Measurements from ENCODE around the gene MPL. TPM values are rescaled to one million over a fixed set of nuclear protein-coding genes. Genes with fewer than 3 reads are reported as not detected.
"Not testable (repeated sequence)": the region's sequence is repeated elsewhere in the genome, so short reads cannot be mapped to it uniquely, and the experiment has no call there.

The MPL gene
- total and polyA plus RNA-seq, 2 experiments from 2014 or later = 0.16 TPM; not detected in 1

GRCh38 chr1:43367026-43367903 lies 29.6 kb downstream of the MPL start:
- Histone ChIP-seq H3K9me3 (ENCODE audit: low read depth) (no peaks in the 10 kb centered on the region), H3K4me2 (peak overlapping the region; percentile 96), H3K79me2 (peaks cover 43% of the 10 kb centered on the region), H3K4me3 (peak overlapping the region; percentile 91), H3K4me1 (ENCODE audit: insufficient read depth) (peaks cover 14% of the 10 kb centered on the region), H3K27me3 (no peaks in the 10 kb centered on the region), H3K36me3 (replicated peaks; ENCODE audit: insufficient read depth, low read depth) (no peaks in the 10 kb centered on the region), H3K9me2 (replicated peaks; ENCODE audit: insufficient read depth) (no peaks in the 10 kb centered on the region), H4K20me1 (ENCODE audit: insufficient read depth, poor library complexity, severe bottlenecking) (peaks cover 3% of the 10 kb centered on the region), H2AFZ (peak overlapping the region; percentile 63), H3K27ac (peak overlapping the region; percentile 99)
- 6% methylated on average over 25 of the region's 48 CpGs for WGBS (ENCODE audit: low lambda C conversion rate, missing lambda C conversion rate)
- TF ChIP-seq EZH2phosphoT487 (IDR thresholded peaks at IDR 0.05; ENCODE audit: low read depth, severe bottlenecking, unreplicated experiment) = no peak
- TF ChIP-seq EZH2 (IDR thresholded peaks at IDR 0.05; ENCODE audit: borderline replicate concordance) = no peak
- no peak for TF ChIP-seq CTCF (IDR thresholded peaks at IDR 0.05; ENCODE audit: poor library complexity)
- peak; percentile 56 for DNase-seq (ENCODE audit: low spot score)

GRCh38 chr1:43367904-43368645 lies 30.5 kb downstream of the MPL start, which contains the start of gene ELOVL1:
Gene ELOVL1 (minus strand): TSS chr1:43368011. CDS start chr1:43365609, 2,402 bp downstream.
- under 1% methylated on average over 29 of the region's 58 CpGs for WGBS (ENCODE audit: low lambda C conversion rate, missing lambda C conversion rate)
- no peaks in the 10 kb centered on the region for H3K36me3 ChIP-seq (replicated peaks; ENCODE audit: insufficient read depth, low read depth)
- peak; percentile 34 for TF ChIP-seq CTCF (IDR thresholded peaks at IDR 0.05; ENCODE audit: poor library complexity)
- TF ChIP-seq EZH2 (IDR thresholded peaks at IDR 0.05; ENCODE audit: borderline replicate concordance) = no peak
- DNase-seq (ENCODE audit: low spot score) = peak; percentile 96
- no peaks in the 10 kb centered on the region for H3K27me3 ChIP-seq
- H3K79me2 ChIP-seq = peaks cover 43% of the 10 kb centered on the region
- no peaks in the 10 kb centered on the region for H3K9me3 ChIP-seq (ENCODE audit: low read depth)
- peaks cover 14% of the 10 kb centered on the region for H3K4me1 ChIP-seq (ENCODE audit: insufficient read depth)
- H3K27ac ChIP-seq = peak within 1 kb of the TSS; percentile 99
- peak within 1 kb of the TSS; percentile 91 for H3K4me3 ChIP-seq
- H3K4me2 ChIP-seq = peak within 1 kb of the TSS; percentile 96
- H2AFZ ChIP-seq = peak within 1 kb of the TSS; percentile 84
- no peaks in the 10 kb centered on the region for H3K9me2 ChIP-seq (replicated peaks; ENCODE audit: insufficient read depth)
- peaks cover 3% of the 10 kb centered on the region for H4K20me1 ChIP-seq (ENCODE audit: insufficient read depth, poor library complexity, severe bottlenecking)

GRCh38 chr1:43368646-43369020 lies 31.0 kb downstream of the MPL start:
- H3K9me3 ChIP-seq (ENCODE audit: low read depth) = no peaks in the 10 kb centered on the region
- H3K4me3 ChIP-seq = peak overlapping the region; percentile 75
- no peaks in the 10 kb centered on the region for H3K9me2 ChIP-seq (replicated peaks; ENCODE audit: insufficient read depth)
- H3K79me2 ChIP-seq = peaks cover 43% of the 10 kb centered on the region
- peak overlapping the region; percentile 96 for H3K4me2 ChIP-seq
- peaks cover 14% of the 10 kb centered on the region for H3K4me1 ChIP-seq (ENCODE audit: insufficient read depth)
- no peak for DNase-seq (ENCODE audit: low spot score)
- H3K36me3 ChIP-seq (replicated peaks; ENCODE audit: insufficient read depth, low read depth) = no peaks in the 10 kb centered on the region
- peaks cover 3% of the 10 kb centered on the region for H4K20me1 ChIP-seq (ENCODE audit: insufficient read depth, poor library complexity, severe bottlenecking)
- peak overlapping the region; percentile 84 for H2AFZ ChIP-seq
- no peaks in the 10 kb centered on the region for H3K27me3 ChIP-seq
- TF ChIP-seq EZH2phosphoT487 (IDR thresholded peaks at IDR 0.05; ENCODE audit: low read depth, severe bottlenecking, unreplicated experiment) = no peak
- H3K27ac ChIP-seq = peak overlapping the region; percentile 99
- WGBS (ENCODE audit: low lambda C conversion rate, missing lambda C conversion rate) = 21% methylated on average over 6 of the region's 6 CpGs

- H3K27me3 ChIP-seq; H3K9me2 ChIP-seq (replicated peaks; ENCODE audit: insufficient read depth); H4K20me1 ChIP-seq (ENCODE audit: insufficient read depth, poor library complexity, severe bottlenecking); H3K27ac ChIP-seq; H3K4me2 ChIP-seq; H3K4me3 ChIP-seq; H3K9me3 ChIP-seq (ENCODE audit: low read depth); H3K36me3 ChIP-seq (replicated peaks; ENCODE audit: insufficient read depth, low read depth); DNase-seq (ENCODE audit: low spot score); H2AFZ ChIP-seq: not testable (repeated sequence)
- H3K4me1 ChIP-seq (ENCODE audit: insufficient read depth) = peaks cover 14% of the 10 kb centered on the region
- 98% methylated on average over 5 of the region's 6 CpGs for WGBS (ENCODE audit: low lambda C conversion rate, missing lambda C conversion rate)
- H3K79me2 ChIP-seq = peaks cover 39% of the 10 kb centered on the region
These were observed 32.2 kb downstream of the MPL start for GRCh38 chr1:43369779-43370178.

Data from hepatocyte (in vitro differentiated cells).